ENCODE data around the gene SMG1. TPM values are rescaled to one million over a fixed set of nuclear protein-coding genes. Genes with fewer than 3 reads are reported as not detected.

Gene SMG1
- total RNA-seq, 4 donors from 2014 or later: 88.5 to 183 (median 159) TPM

DNA sequence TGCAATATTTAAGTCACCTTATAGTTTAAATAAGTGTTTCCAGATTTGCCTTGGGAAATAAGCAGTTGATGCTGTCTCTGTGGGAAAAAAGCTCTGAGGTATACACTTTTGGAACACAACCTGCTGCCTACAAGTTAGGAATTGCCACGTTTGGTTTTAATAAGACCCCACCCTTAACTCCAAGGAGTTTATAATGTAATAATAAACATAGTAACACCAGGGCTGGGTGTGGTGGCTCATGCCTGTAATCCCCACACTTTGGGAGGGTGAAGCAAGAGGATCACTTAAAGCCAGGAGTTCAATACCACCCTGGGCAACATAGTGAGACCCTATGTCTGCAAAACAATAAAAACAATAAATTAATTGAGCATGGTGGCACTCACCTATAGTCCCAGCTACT, 15.9 kb upstream of the SMG1 start:
- Histone ChIP-seq H3K27ac (no peak overlapping the region), H3K9me3 (no peaks in the 10 kb centered on the region), H3K4me3 (no peak overlapping the region), H3K4me1 (no peaks in the 10 kb centered on the region), H3K36me3 (no peaks in the 10 kb centered on the region), H3K27me3 (no peaks in the 10 kb centered on the region)
- intact Hi-C loops (cut with DNase I; ENCODE audit: low total_unique reads): no loop called here
- in situ Hi-C loops (cut with MboI; ENCODE audit: low sequenced_read_pairs in 4 of 4): no loop called here
- DNase-seq (no peak), ATAC-seq (no peak)
- TF ChIP-seq, protein P1, sequence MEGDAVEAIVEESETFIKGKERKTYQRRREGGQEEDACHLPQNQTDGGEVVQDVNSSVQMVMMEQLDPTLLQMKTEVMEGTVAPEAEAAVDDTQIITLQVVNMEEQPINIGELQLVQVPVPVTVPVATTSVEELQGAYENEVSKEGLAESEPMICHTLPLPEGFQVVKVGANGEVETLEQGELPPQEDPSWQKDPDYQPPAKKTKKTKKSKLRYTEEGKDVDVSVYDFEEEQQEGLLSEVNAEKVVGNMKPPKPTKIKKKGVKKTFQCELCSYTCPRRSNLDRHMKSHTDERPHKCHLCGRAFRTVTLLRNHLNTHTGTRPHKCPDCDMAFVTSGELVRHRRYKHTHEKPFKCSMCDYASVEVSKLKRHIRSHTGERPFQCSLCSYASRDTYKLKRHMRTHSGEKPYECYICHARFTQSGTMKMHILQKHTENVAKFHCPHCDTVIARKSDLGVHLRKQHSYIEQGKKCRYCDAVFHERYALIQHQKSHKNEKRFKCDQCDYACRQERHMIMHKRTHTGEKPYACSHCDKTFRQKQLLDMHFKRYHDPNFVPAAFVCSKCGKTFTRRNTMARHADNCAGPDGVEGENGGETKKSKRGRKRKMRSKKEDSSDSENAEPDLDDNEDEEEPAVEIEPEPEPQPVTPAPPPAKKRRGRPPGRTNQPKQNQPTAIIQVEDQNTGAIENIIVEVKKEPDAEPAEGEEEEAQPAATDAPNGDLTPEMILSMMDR (IDR thresholded peaks at IDR 0.05 in 4 of 5, conservative IDR thresholded peaks at IDR 0.05 in 1 of 5): no peak
- TF ChIP-seq POLR2A (IDR thresholded peaks at IDR 0.05): no peak

DNA sequence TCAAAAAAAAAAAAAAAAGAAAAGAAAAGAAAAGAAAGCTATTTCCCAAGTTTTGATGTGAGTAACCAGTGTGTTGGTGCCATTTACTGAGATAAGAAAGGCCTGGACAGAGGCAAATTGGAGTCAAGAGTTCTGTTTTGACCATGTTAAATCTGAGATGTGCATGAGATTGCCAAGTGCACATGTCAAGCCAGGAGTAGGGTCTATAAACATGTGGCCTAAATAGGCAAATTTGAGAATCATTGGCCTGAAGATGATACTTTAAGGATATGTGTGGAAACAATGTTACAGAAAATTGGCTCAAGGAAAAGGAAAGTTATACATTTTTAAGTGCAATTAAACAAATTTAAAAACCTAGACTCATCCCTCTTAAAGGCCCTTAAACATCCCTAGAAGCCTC, 15.3 kb upstream of the SMG1 start:
- Histone ChIP-seq H3K9me3 (no peaks in the 10 kb centered on the region), H3K4me3 (no peak overlapping the region), H3K36me3 (no peaks in the 10 kb centered on the region), H3K4me1 (no peaks in the 10 kb centered on the region), H3K27me3 (no peaks in the 10 kb centered on the region), H3K27ac (no peak overlapping the region)
- TF ChIP-seq POLR2A (IDR thresholded peaks at IDR 0.05): no peak
- TF ChIP-seq, protein P1 (IDR thresholded peaks at IDR 0.05 in 4 of 5, conservative IDR thresholded peaks at IDR 0.05 in 1 of 5): no peak
- no peak for DNase-seq
- ATAC-seq: no peak
- in situ Hi-C loops (cut with MboI; ENCODE audit: low sequenced_read_pairs in 4 of 4) (no loop called here), intact Hi-C loops (cut with DNase I; ENCODE audit: low total_unique reads) (no loop called here)

DNA sequence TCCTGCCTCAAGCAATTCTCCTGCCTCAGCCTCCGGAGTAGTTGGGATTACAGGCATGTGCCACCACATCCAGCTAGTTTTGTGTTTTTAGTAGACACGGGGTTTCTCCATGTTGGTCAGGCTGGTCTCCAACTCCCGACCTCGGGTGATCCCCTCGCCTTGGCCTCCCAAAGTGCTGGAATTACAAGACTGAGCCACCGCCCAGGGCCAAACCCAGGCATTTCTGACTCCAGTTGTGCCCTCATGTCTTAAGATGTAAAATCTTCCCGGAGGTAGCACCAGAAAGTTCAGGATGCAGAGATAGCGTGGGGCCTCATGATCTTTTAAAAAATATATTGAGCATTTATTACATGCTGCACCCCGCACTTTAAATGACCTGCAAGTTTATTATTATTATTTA, 12.8 kb upstream of the SMG1 start:
- ATAC-seq (no peak), DNase-seq (no peak)
- no peak for TF ChIP-seq POLR2A (IDR thresholded peaks at IDR 0.05)
- TF ChIP-seq, protein P1 (IDR thresholded peaks at IDR 0.05 in 4 of 5, conservative IDR thresholded peaks at IDR 0.05 in 1 of 5): no peak
- no peaks in the 10 kb centered on the region for H3K36me3 ChIP-seq
- H3K27me3 ChIP-seq: no peaks in the 10 kb centered on the region
- intact Hi-C loops (cut with DNase I; ENCODE audit: low total_unique reads): no loop called here
- H3K9me3 ChIP-seq: no peaks in the 10 kb centered on the region
- no peak overlapping the region for H3K27ac ChIP-seq
- in situ Hi-C loops (cut with MboI; ENCODE audit: low sequenced_read_pairs in 4 of 4): no loop called here
- H3K4me3 ChIP-seq: no peak overlapping the region
- no peaks in the 10 kb centered on the region for H3K4me1 ChIP-seq

DNA sequence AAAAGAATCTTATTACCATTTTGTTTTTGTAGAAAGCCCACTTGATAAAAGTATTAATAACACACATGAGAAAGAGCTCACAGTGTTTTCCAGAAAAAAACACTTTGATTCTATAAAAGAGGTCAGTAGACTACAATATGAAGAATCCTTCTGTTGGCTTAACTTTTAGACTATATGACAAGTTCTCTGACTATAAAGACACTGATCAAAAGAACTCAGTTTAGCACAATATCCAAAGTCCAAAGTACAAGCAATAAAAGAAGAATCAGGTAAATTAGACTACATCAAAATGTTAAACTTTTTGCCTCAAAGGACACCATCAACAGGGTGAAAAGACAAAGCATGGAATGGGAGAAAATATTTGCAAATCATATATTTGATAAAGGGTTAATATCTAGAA, 11.2 kb upstream of the SMG1 start:
- H3K27ac ChIP-seq: no peak overlapping the region
- in situ Hi-C loops (cut with MboI; ENCODE audit: low sequenced_read_pairs in 4 of 4): no loop called here

More for the DNA sequence above, 11.2 kb upstream of the SMG1 start:
- Histone ChIP-seq H3K36me3 (no peaks in the 10 kb centered on the region), H3K4me1 (peaks cover 7 to 11% of the 10 kb centered on the region in 2 donors), H3K27me3 (no peaks in the 10 kb centered on the region), H3K4me3 (no peak overlapping the region), H3K9me3 (no peaks in the 10 kb centered on the region)
- TF ChIP-seq, protein P1 (IDR thresholded peaks at IDR 0.05 in 4 of 5, conservative IDR thresholded peaks at IDR 0.05 in 1 of 5): no peak
- TF ChIP-seq POLR2A (IDR thresholded peaks at IDR 0.05): no peak
- intact Hi-C loops (cut with DNase I; ENCODE audit: low total_unique reads): no loop called here
- ATAC-seq (no peak), DNase-seq (no peak)
